Stimulated activated CD8-positive, alpha-beta memory T cell treated with anti-CD3 and anti-CD28 coated beads, Interleukin-15, amount 100 ng/mL, for 4 hours (primary cell): Measurements from ENCODE around the gene CST5.
"Not testable (repeated sequence)": the region's sequence is repeated elsewhere in the genome, so short reads cannot be mapped to it uniquely, and the experiment has no call there.

ENCODE experiments used
- DNase-seq, 2 donors: peaks; one replicate each; pipeline ENCODE4 v3.0.0-alpha.2; 2020; ENCODE audit warnings: low read depth in 2 of 2

Gene CST5

GRCh38 chr20:23841693-23842092, 37.9 kb downstream of the CST5 start:
- DNase-seq: no peak

- DNase-seq: no peak
Observed at GRCh38 chr20:23835716-23836115, 43.8 kb downstream of the CST5 start.

- DNase-seq: no peak
Observed at GRCh38 chr20:23832775-23833513, 46.6 kb downstream of the CST5 start.

- not testable (repeated sequence) for DNase-seq
Observed at GRCh38 chr20:23831961-23832360, 47.6 kb downstream of the CST5 start.

GRCh38 chr20:23826541-23827021, 53.0 kb downstream of the CST5 start, which contains the start of gene CST2:
Gene CST2 (minus strand): TSS chr20:23826729. CDS start chr20:23826660, 69 bp downstream.
- DNase-seq: no peak
